ENCODE measurements around the gene SPTY2D1.
"Not testable (repeated sequence)": the region's sequence is repeated elsewhere in the genome, so short reads cannot be mapped to it uniquely, and the experiment has no call there.

Gene SPTY2D1

GRCh38 chr11:18634140-18635032 is at the start of gene SPTY2D1:
Gene SPTY2D1 (minus strand): TSS chr11:18634342. CDS start chr11:18634257, 85 bp downstream.
- DNase-seq: peak; percentile 94

GRCh38 chr11:18682466-18682865 is 48.3 kb upstream of the SPTY2D1 start:
- no peak for DNase-seq

- DNase-seq: not testable (repeated sequence)
These were observed 47.8 kb upstream of the SPTY2D1 start for GRCh38 chr11:18681949-18682348.

- DNase-seq: no peak
These were observed 43.4 kb upstream of the SPTY2D1 start for GRCh38 chr11:18677560-18677959.

GRCh38 chr11:18676803-18677202 is 42.7 kb upstream of the SPTY2D1 start:
- no peak for DNase-seq

GRCh38 chr11:18672209-18672608 is 38.1 kb upstream of the SPTY2D1 start:
- not testable (repeated sequence) for DNase-seq

- no peak for DNase-seq
These were observed 37.1 kb upstream of the SPTY2D1 start for GRCh38 chr11:18671246-18671645.

- no peak for DNase-seq
These were observed 35.6 kb upstream of the SPTY2D1 start for GRCh38 chr11:18669711-18670110.

GRCh38 chr11:18669219-18669596 is 35.1 kb upstream of the SPTY2D1 start:
- no peak for DNase-seq

- DNase-seq: no peak
These were observed 34.0 kb upstream of the SPTY2D1 start for GRCh38 chr11:18668131-18668530.

GRCh38 chr11:18665353-18665872 is 31.3 kb upstream of the SPTY2D1 start:
- not testable (repeated sequence) for DNase-seq

- DNase-seq: no peak
These were observed 23.5 kb upstream of the SPTY2D1 start for GRCh38 chr11:18657673-18658072.

GRCh38 chr11:18650859-18651557 is 16.9 kb upstream of the SPTY2D1 start:
- peak; percentile 45 for DNase-seq

GRCh38 chr11:18650353-18650752 is 16.2 kb upstream of the SPTY2D1 start:
- no peak for DNase-seq

- DNase-seq: not testable (repeated sequence)
These were observed 8.9 kb upstream of the SPTY2D1 start for GRCh38 chr11:18643034-18643433.

- no peak for DNase-seq
These were observed 7.5 kb upstream of the SPTY2D1 start for GRCh38 chr11:18641677-18642076.

- no peak for DNase-seq
These were observed 644 bp downstream of the SPTY2D1 start for GRCh38 chr11:18633256-18634139.

GRCh38 chr11:18632841-18633240 is 1.3 kb downstream of the SPTY2D1 start:
- no peak for DNase-seq

- no peak for DNase-seq
These were observed 10.0 kb downstream of the SPTY2D1 start for GRCh38 chr11:18624161-18624560.

- DNase-seq: no peak
These were observed 10.4 kb downstream of the SPTY2D1 start for GRCh38 chr11:18623707-18624106.

- no peak for DNase-seq
These were observed 15.7 kb downstream of the SPTY2D1 start for GRCh38 chr11:18618342-18619025.

- DNase-seq: no peak
These were observed 16.3 kb downstream of the SPTY2D1 start for GRCh38 chr11:18617688-18618341.
